Esophagus muscularis mucosa (tissue), 4 donors: ENCODE data around the gene AGAP1. TPM values are rescaled to one million over a fixed set of nuclear protein-coding genes. Genes with fewer than 3 reads are reported as not detected.

Source experiments
- DNase-seq: peaks from one replicate; pipeline ENCODE4 v3.0.0-alpha.2; 2017; ENCODE audit errors: extremely low spot score
- H3K27ac ChIP-seq, 4 donors: fragments of 200-600 bp; sonication (generic); replicated peaks in 1 of 4; 1 replicate in 3 of 4; 2 replicates in 1 of 4; pipeline ENCODE4 v1.5.1; 2016 to 2019; ENCODE audit warnings: mild to moderate bottlenecking in 1 of 4
- H3K27me3 ChIP-seq, 4 donors: fragments of 200-600 bp; sonication (generic); one replicate each; pipeline versions ENCODE4 v1.5.1 to v1.6.0; 2016 to 2019
- H3K36me3 ChIP-seq, 4 donors: fragments of 200-600 bp; sonication (generic); one replicate each; pipeline ENCODE4 v1.5.1; 2016 to 2019
- H3K4me1 ChIP-seq, 4 donors: fragments of 200-600 bp; sonication (generic); one replicate each; pipeline ENCODE4 v1.5.1; 2016 to 2019
- H3K4me3 ChIP-seq, 4 donors: fragments of 200-600 bp; sonication (generic); 1 replicate in 2 of 4; 2 replicates in 2 of 4; pipeline ENCODE4 v1.5.1; 2016 to 2019; ENCODE audit warnings: mild to moderate bottlenecking in 4 of 4, moderate library complexity in 1 of 4
- H3K9me3 ChIP-seq, 4 donors: fragments of 200-600 bp; sonication (generic); 1 replicate in 3 of 4; 2 replicates in 1 of 4; pipeline ENCODE4 v1.5.1; 2016 to 2019
- CTCF ChIP-seq, 3 experiments: fragments of 200-600 bp in 2 of 3; fragments of 450-650 bp in 1 of 3; sonication (generic) in 2 of 3; IDR thresholded peaks; one replicate each; pipeline ENCODE4 v1.5.1; 2017 to 2019; ENCODE audit warnings: antibody characterized with exemption in 3 of 3, mild to moderate bottlenecking in 2 of 3, moderate library complexity in 1 of 3
- EP300 ChIP-seq: sonication (generic); formaldehyde crosslinking; IDR thresholded peaks from one replicate; pipeline ENCODE4 v1.6.1; 2017; ENCODE audit warnings: antibody characterized with exemption
- POLR2A ChIP-seq: fragments of 450-650 bp; IDR thresholded peaks from one replicate; pipeline ENCODE4 v1.6.1; 2017; ENCODE audit warnings: antibody characterized with exemption, moderate library complexity, mild to moderate bottlenecking, low read depth
- POLR2AphosphoS5 ChIP-seq, 2 donors: sonication (generic); formaldehyde crosslinking; IDR thresholded peaks; one replicate each; pipeline ENCODE4 v1.6.1; 2017; ENCODE audit warnings: antibody characterized with exemption in 2 of 2
- WGBS: methylation state at CpG from one replicate; pipeline ENCODE4 v1.1.5; 2018; 5-methylcytosine and 5-hydroxymethylcytosine counted together
- intact Hi-C: fragments of 100-400 bp; cut with DNase I; formaldehyde crosslinking; loops from one replicate; pipeline ENCODE4 v1.15.1; 2023
- total RNA-seq, 4 donors: library from RNA; depleted of rRNA; stranded (reverse); fragments of >200 nt; gene quantifications; one replicate each; pipeline versions ENCODE4 v1.1.0 to v1.2.1, GENCODE V29; 2016

AGAP1 gene
- total RNA-seq, 4 donors from 2014 or later, result 37.9 to 62.4 (median 47.2) TPM

- peak overlapping the region; percentile 69 to 78 (median 78) for H3K27ac ChIP-seq
- intact Hi-C loops, result no loop called here
- TF ChIP-seq POLR2A (no peak), POLR2AphosphoS5 (IDR thresholded peaks at IDR 0.05) (no peak), EP300 (no peak), CTCF (IDR thresholded peaks at IDR 0.05) (no peak)
- no peak for DNase-seq
- no peak overlapping the region for H3K4me3 ChIP-seq
- WGBS, result 82% methylated on average over 4 of the region's 4 CpGs
- H3K4me1 ChIP-seq, result peaks cover 17 to 65% (median 59%) of the 10 kb centered on the region in 4 donors
- H3K9me3 ChIP-seq, result no peaks in the 10 kb centered on the region
- H3K27me3 ChIP-seq, result no peaks in the 10 kb centered on the region
- no peaks in the 10 kb centered on the region for H3K36me3 ChIP-seq
These were observed 232.0 kb downstream of the AGAP1 start for GRCh38 chr2:235725841-235726240.

GRCh38 chr2:235726554-235726953 lies 232.7 kb downstream of the AGAP1 start:
- DNase-seq, result no peak
- 97% methylated on average over 4 of the region's 5 CpGs for WGBS
- no peak for TF ChIP-seq POLR2A
- intact Hi-C loops, result no loop called here
- peak overlapping the region; percentile 21 to 78 (median 65) for H3K27ac ChIP-seq
- no peaks in the 10 kb centered on the region for H3K27me3 ChIP-seq
- H3K4me1 ChIP-seq, result peaks cover 17 to 65% (median 59%) of the 10 kb centered on the region in 4 donors
- no peaks in the 10 kb centered on the region for H3K36me3 ChIP-seq
- no peak overlapping the region for H3K4me3 ChIP-seq
- H3K9me3 ChIP-seq, result no peaks in the 10 kb centered on the region

GRCh38 chr2:235727174-235727573 lies 233.3 kb downstream of the AGAP1 start:
- peak overlapping the region in 3 of 4 donors; percentile 21 to 77 (median 53) for H3K27ac ChIP-seq
- intact Hi-C loops, result no loop called here
- no peaks in the 10 kb centered on the region for H3K27me3 ChIP-seq
- no peak for DNase-seq
- no peaks in the 10 kb centered on the region for H3K9me3 ChIP-seq
- no peak for TF ChIP-seq EP300
- 68% methylated on average over 5 of the region's 5 CpGs for WGBS
- H3K4me1 ChIP-seq, result peaks cover 17 to 65% (median 59%) of the 10 kb centered on the region in 4 donors
- no peaks in the 10 kb centered on the region for H3K36me3 ChIP-seq
- no peak overlapping the region for H3K4me3 ChIP-seq

- H3K27me3 ChIP-seq, result no peaks in the 10 kb centered on the region
- peak overlapping the region in 1 of 4 donors; percentile 22 for H3K27ac ChIP-seq
- intact Hi-C loops, result no loop called here
- no peak overlapping the region for H3K4me3 ChIP-seq
- WGBS, result 94% methylated on average over 17 of the region's 17 CpGs
- TF ChIP-seq CTCF (IDR thresholded peaks at IDR 0.05) (no peak), POLR2AphosphoS5 (IDR thresholded peaks at IDR 0.05) (no peak), EP300 (no peak), POLR2A (no peak)
- no peaks in the 10 kb centered on the region for H3K36me3 ChIP-seq
- no peaks in the 10 kb centered on the region for H3K9me3 ChIP-seq
- peaks cover 17 to 65% (median 58%) of the 10 kb centered on the region in 4 donors for H3K4me1 ChIP-seq
- DNase-seq, result no peak
These were observed 234.3 kb downstream of the AGAP1 start for GRCh38 chr2:235727891-235728799.

GRCh38 chr2:235728800-235729556 lies 235.1 kb downstream of the AGAP1 start:
- intact Hi-C loops, result no loop called here
- H3K27me3 ChIP-seq, result no peaks in the 10 kb centered on the region
- WGBS, result 86% methylated on average over 4 of the region's 12 CpGs
- no peak for DNase-seq
- no peaks in the 10 kb centered on the region for H3K36me3 ChIP-seq
- no peak overlapping the region for H3K4me3 ChIP-seq
- H3K4me1 ChIP-seq, result peaks cover 13 to 63% (median 53%) of the 10 kb centered on the region in 4 donors
- H3K9me3 ChIP-seq, result no peaks in the 10 kb centered on the region
- H3K27ac ChIP-seq, result peak overlapping the region in 1 of 4 donors; percentile 8
- TF ChIP-seq POLR2AphosphoS5 (IDR thresholded peaks at IDR 0.05) (no peak), CTCF (IDR thresholded peaks at IDR 0.05) (no peak)
